Muscle of back (tissue), 11 donors: ENCODE data around the gene RHO. TPM values are rescaled to one million over a fixed set of nuclear protein-coding genes. Genes with fewer than 3 reads are reported as not detected.

Source experiments
- DNase-seq, 3 donors: peaks; one replicate each; pipeline versions ENCODE4 v3.0.0 to v3.0.0-alpha.2; 2013
- polyA plus RNA-seq, 10 donors: library from polyadenylated mRNA; unstranded; fragments of 120-200 nt; gene quantifications; one replicate each; pipeline ENCODE4 v1.2.1, GENCODE V29; 2013; ENCODE audit not compliant: insufficient read length in 10 of 10

Gene RHO
- polyA plus RNA-seq, 10 donors = 0.04 to 0.14 (median 0.10) TPM; not detected in 7

DNA sequence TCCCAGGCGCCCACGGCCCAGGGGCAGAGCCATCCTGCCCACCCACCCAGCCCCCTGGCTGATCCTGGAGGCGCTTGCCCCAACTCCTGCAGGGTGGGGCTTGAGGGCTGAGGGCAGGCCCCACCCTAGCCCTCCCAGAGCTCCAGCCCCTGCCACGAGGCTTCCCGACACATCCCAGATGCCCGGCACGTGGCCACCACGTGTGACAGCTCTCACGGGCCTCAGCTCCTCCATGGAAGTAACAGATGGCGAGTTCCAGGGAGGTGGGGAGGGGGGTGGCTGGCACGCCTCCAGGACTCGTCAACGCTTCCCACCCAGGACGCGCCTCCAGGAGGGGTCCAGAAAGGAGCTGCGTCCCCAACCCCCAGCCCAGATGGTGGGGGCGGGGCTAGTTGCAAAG is 48.9 kb downstream of the RHO start:
- peak in 1 of 3 donors; percentile 84 for DNase-seq

DNA sequence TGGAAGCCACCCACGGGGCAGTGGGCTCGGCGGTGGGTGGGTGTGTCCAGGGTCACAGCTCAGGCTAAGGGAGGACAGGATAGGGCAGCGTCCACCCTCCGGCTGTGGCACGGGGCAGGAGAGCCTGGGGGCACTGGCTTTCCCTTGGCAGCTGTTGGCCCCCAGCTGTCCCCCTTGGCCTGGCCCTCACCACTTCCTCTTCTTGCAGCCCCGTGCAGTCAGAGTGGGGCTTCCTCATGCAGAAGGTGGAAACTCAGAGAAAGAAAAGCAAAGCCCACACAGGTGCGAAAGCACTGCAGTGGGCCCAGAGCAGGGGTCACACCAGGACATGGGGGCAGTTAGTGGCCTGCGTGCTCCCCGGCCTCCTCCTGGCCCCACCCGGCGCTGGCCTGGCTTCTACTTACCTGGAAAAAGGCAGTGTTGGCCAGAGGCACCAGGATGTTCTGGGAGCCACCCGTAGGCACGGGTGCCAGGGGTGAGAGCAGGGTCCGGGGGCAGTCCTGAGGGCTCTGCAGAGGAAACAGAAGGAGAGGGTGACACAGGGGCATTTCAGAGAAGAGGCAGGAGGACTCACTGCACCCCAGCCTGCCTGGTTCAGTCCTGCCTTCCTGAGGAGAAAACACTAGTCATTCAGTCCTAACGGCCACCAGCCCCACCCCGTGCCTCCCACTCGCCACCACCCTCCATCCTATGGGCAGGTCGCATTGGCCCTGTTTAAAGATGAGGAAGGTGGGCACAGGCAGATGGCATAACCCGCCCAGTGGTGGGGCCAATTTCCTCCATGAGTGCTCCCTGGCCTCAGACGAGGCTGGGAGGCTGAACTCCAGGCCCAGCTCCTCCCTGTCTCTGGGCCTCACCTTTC is 49.7 kb downstream of the RHO start:
- DNase-seq = peak in 1 of 3 donors; percentile 59

DNA sequence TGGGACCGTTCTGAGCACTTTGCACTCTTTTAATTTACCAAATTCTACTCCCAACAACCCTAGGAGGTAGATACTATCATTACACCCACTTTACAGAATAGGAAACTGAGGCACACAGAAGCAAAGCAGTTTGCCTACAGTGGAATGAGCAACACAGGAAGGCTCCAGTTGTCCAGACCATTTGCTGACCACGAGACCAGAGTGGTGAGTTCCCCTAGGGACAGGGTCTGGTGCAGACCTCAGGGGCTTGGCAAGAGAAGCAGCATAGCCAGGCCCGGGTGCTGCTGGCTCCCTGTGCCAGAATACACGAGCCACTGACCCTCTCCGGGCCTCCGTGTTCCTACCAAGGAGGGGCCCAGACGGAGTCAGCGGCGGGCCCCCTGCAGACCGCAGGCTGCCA is 51.6 kb downstream of the RHO start:
- no peak for DNase-seq

DNA sequence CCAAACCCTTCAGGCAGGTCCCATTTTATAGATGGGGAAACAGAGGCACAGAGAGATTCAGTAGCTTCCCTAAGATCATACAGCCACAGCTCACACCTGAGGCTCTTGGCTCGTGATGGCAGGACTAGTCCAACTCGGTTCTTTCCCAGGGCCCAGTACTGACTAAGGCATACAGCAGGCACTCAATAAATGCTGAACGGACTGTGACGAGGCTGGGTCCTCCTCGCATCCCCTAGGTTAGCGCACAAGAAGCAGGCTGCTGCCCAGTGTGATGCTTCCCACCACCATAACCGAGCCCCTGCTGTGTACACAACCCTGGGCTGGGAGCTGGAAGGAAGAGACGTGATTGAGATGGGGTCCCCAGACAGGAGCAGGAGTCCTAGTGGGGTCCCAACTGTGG is 53.2 kb downstream of the RHO start:
- DNase-seq = no peak

DNA sequence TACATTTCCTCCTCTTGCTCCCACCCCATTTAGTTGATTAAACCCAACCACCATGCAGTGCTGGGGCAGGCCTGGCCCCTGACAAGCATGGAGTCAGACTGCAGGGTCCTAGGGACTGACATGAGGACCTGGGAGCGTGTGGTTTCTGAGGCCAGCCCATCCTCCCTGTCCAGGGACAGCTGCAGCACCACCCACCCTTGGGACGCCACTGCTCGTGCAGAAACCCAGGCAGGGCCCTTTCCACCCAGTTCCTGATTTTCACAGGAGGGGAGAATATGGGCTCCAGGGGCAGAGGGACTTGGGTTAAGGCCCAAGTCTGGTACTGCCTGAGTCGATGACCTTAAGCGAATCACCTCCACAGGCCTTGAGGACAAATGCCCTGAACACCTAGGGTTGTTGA is 54.4 kb downstream of the RHO start:
- no peak for DNase-seq

DNA sequence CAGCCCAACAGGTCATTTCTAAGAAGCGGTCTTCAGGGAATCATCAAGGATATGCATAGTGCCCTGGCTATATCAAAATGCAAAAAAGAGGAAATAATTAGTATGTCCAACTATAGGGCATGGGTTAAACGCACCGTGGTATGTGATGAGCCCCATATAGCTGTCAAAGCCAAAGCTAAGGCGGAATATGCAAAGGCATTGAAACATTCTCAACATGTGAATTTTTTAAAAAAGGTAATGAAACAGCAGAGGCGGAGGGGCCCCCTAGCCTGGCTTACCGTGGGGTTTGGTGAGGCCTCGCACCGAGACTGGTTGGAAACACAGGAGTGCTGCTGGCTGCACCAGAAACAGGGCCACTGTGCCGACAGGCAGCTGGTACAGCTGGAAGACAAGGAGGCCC is 54.9 kb downstream of the RHO start:
- no peak for DNase-seq

DNA sequence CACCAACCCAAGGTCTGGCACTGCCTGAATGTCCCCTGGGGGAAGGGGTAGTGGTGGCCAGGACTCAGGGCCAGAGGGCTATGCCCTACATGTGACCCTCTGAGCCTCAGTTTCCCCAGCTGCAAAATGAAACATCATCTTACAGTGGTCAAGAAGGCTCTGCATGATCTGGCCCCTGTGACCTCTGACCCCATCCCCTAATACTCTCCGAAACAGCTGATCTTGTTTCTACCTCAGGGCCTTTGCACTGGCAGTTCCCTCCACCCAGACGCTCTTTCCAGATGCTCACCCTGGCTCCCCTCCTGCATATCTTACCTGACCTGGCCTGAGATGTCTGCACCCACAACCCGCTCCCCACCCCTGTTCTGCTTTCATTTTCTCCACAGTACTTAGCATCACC is 56.2 kb downstream of the RHO start:
- DNase-seq = no peak

Other genes with a start within 250 kb of the RHO start
- gene HMCES, start 249.8 kb upstream of the RHO start, polyA plus RNA-seq = 10 to 100 TPM; 20.5 to 28.9 (median 24.2) TPM
- under 1 TPM; 0.07 to 0.59 (median 0.13) TPM for gene EFCAB12, start 100.0 kb upstream of the RHO start, polyA plus RNA-seq
- 10 to 100 TPM; 22.6 to 30.5 (median 27.6) TPM for gene MBD4, start 88.7 kb upstream of the RHO start, polyA plus RNA-seq
- 10 to 100 TPM; 19.7 to 45.8 (median 31.7) TPM for gene IFT122, start 88.4 kb upstream of the RHO start, polyA plus RNA-seq
- not detected for gene H1-8, start 14.5 kb downstream of the RHO start, polyA plus RNA-seq
- 100 to 1,000 TPM; 104 to 166 (median 120) TPM for gene PLXND1, start 78.0 kb downstream of the RHO start, polyA plus RNA-seq